ENCODE data around the gene MRPL37. TPM values are rescaled to one million over a fixed set of nuclear protein-coding genes. Genes with fewer than 3 reads are reported as not detected.

Gene MRPL37
- total RNA-seq, 2 donors from 2014 or later = 34.9 to 41.8 TPM

DNA sequence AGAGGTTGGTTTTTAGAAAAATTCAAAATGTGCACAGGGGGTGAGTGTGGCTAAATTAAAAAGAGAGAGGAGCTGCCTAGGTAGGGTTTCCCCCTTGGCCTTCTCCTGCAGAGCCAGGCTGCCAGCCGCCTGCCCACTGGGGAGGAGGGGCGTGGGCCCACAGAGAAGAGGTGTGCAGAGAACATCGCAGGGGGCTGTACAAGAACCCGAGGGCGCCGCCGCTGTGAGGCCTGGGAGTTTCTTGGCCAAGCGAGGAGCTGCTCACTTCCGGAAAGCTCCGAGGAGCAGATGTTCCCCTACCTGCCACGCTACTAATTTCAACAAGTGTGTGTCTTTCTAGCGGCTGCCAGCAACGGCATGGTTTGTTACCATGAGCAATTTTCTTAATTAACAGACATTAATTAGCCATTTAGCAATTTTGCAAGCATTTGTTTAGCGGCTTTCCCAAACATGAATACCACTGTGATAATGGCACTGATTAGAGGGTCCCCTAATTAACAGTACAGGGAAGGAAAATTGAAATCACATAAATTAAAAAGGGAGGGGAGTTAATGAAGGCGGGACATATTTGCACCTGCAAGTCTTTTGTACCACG is 59.7 kb downstream of the MRPL37 start:
- no peaks in the 10 kb centered on the region for H3K4me1 ChIP-seq
- intact Hi-C loops (cut with DNase I) = no loop called here
- TF ChIP-seq POLR2A (IDR thresholded peaks at IDR 0.05) (no peak), CTCF (IDR thresholded peaks at IDR 0.05) (no peak)
- no peaks in the 10 kb centered on the region for H3K36me3 ChIP-seq (replicated peaks in 1 of 2; ENCODE audit: insufficient read depth in 1 of 2, low read depth in 2 of 2)
- H3K4me3 ChIP-seq = no peak overlapping the region
- no peak overlapping the region for H3K27ac ChIP-seq
- DNase-seq (no peak), ATAC-seq (no peak)
- H3K27me3 ChIP-seq = no peaks in the 10 kb centered on the region
- no peaks in the 10 kb centered on the region for H3K9me3 ChIP-seq
- 89 to 93% methylated on average over 16 of the region's 16 CpGs for WGBS, 2 donors

DNA sequence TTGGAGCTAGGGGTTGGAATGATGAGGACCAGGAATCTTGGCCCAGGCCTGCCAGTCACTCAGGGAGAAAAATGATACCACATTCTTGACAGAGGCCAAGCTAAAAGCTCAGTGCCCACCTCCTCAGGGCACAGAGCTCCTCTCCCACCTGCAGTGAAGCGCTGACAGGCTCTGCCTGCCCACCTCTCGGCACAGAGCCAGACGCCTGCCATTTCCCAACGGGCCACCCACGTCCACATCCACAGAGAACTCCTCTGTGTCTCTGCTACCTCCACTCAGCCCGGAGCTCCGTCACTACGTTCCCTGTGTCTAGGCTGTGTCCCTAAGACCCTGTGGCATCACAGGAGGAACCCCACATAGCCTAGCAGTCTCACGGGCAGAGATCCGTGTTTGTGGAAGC is 60.8 kb downstream of the MRPL37 start:
- DNase-seq (no peak), ATAC-seq (no peak)
- no peak overlapping the region for H3K27ac ChIP-seq
- H3K9me3 ChIP-seq = no peaks in the 10 kb centered on the region
- intact Hi-C loops (cut with DNase I) = no loop called here
- H3K27me3 ChIP-seq = no peaks in the 10 kb centered on the region
- 96% methylated on average over 5 to 10 of the region's 10 CpGs for WGBS, 2 donors
- TF ChIP-seq POLR2A (IDR thresholded peaks at IDR 0.05) (no peak), CTCF (IDR thresholded peaks at IDR 0.05) (no peak)
- no peaks in the 10 kb centered on the region for H3K36me3 ChIP-seq (replicated peaks in 1 of 2; ENCODE audit: insufficient read depth in 1 of 2, low read depth in 2 of 2)
- H3K4me3 ChIP-seq = no peak overlapping the region
- H3K4me1 ChIP-seq = no peaks in the 10 kb centered on the region

DNA sequence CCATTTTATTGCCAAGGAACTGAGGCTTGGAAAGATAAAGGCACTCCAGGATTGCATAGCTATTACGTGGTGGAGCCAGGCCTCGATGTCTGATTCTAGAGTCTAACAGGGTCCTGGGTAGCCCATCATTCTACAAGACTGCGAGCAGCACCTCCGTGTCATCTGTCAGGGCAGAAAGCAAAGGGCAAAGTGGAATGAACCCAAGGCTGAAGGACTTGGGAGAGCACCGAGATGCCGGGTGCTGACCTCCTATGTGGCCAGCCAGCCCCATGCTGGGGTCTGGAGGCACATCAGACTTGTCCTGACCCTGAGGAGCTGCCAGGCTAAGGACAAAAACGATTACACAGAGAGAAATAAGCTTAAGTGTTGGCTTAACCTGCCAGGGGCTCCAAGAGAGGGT is 62.3 kb downstream of the MRPL37 start:
- H3K36me3 ChIP-seq (replicated peaks in 1 of 2; ENCODE audit: insufficient read depth in 1 of 2, low read depth in 2 of 2) = no peaks in the 10 kb centered on the region
- ATAC-seq (no peak), DNase-seq (no peak)
- no peaks in the 10 kb centered on the region for H3K4me1 ChIP-seq
- H3K27me3 ChIP-seq = no peaks in the 10 kb centered on the region
- no peak overlapping the region for H3K4me3 ChIP-seq
- TF ChIP-seq POLR2A (IDR thresholded peaks at IDR 0.05) (no peak), CTCF (IDR thresholded peaks at IDR 0.05) (no peak)
- H3K9me3 ChIP-seq = no peaks in the 10 kb centered on the region
- intact Hi-C loops (cut with DNase I) = no loop called here
- H3K27ac ChIP-seq = no peak overlapping the region
- 82 to 89% methylated on average over 7 of the region's 7 CpGs for WGBS, 2 donors

DNA sequence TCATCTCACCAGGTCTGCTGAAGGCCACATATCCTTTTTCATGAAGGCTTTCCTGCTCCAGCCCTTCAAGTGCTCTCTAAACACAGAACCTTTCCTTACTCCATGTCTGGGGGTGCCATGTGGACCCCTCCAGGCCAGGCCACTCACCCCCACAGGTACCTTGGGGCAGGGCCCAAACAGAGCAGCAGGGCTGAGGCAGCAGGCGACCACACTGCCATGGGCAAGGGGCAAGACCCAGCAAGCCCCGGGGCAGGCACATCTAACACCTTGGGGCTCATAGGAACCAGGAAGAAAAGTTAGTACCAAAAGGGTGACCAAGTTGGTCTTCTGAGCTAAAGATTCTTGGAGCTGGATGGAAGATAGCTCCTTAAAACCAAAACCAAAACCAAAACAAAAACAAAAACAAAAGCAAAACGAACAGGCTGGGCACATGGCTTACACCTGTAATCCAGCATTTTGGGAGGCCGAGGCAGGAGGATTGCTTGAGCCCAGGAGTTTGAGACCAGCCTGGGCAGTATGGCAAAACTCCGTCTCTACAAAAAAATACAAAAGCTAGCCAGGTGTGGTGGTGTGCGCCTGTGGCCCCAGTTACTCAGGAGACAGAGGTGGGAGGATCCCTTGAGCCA is 63.7 kb downstream of the MRPL37 start:
- DNase-seq (no peak), ATAC-seq (no peak)
- Histone ChIP-seq H3K27me3 (no peaks in the 10 kb centered on the region), H3K4me3 (no peak overlapping the region), H3K4me1 (no peaks in the 10 kb centered on the region), H3K9me3 (no peaks in the 10 kb centered on the region), H3K27ac (no peak overlapping the region), H3K36me3 (replicated peaks in 1 of 2; ENCODE audit: insufficient read depth in 1 of 2, low read depth in 2 of 2) (no peaks in the 10 kb centered on the region)
- WGBS, 2 donors = 68 to 71% methylated on average over 6 of the region's 6 CpGs
- TF ChIP-seq CTCF (IDR thresholded peaks at IDR 0.05) (no peak), POLR2A (IDR thresholded peaks at IDR 0.05) (no peak)
- intact Hi-C loops (cut with DNase I) = no loop called here

DNA sequence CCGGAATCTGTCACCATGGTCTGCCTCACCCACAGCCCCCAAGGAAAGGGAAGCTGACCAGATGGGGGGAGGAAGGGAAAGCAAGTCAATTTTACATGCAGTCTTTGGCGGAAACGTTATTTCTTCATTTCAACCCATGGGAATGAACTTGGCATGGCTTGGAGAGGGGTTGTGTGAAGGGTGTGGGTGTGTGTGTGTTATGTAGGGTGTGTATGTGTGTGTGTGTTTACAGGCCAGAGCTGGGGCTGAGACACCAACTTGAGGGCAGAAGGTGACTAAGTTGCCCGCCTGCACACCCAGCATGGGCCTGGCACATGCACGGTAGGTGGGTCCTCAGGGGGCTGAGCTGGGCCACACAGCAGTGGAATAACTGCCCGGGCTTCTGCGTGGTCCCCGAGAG is 65.2 kb downstream of the MRPL37 start:
- 93 to 95% methylated on average over 8 of the region's 8 CpGs for WGBS, 2 donors
- Histone ChIP-seq H3K27me3 (no peaks in the 10 kb centered on the region), H3K9me3 (no peaks in the 10 kb centered on the region), H3K27ac (no peak overlapping the region), H3K4me3 (no peak overlapping the region), H3K4me1 (no peaks in the 10 kb centered on the region), H3K36me3 (replicated peaks in 1 of 2; ENCODE audit: insufficient read depth in 1 of 2, low read depth in 2 of 2) (no peaks in the 10 kb centered on the region)
- no peak for DNase-seq
- TF ChIP-seq CTCF (IDR thresholded peaks at IDR 0.05) (no peak), POLR2A (IDR thresholded peaks at IDR 0.05) (no peak)
- intact Hi-C loops (cut with DNase I) = no loop called here
- ATAC-seq = no peak
